Gastroesophageal sphincter (tissue), 3 donors: Measurements from ENCODE around the gene CBLB.

Experiments
- POLR2A ChIP-seq, 2 donors: fragments of 450-650 bp; IDR thresholded peaks; one replicate each; pipeline ENCODE4 v1.6.1; 2017; ENCODE audit warnings: antibody characterized with exemption in 2 of 2, mild to moderate bottlenecking in 2 of 2, moderate library complexity in 1 of 2
- POLR2AphosphoS5 ChIP-seq: sonication (generic); formaldehyde crosslinking; IDR thresholded peaks from one replicate; pipeline ENCODE4 v1.6.1; 2017; ENCODE audit warnings: antibody characterized with exemption
- TF ChIP-seq, protein P1 (sequence below), 4 experiments: fragments of 200-600 bp in 2 of 4; fragments of 450-650 bp in 2 of 4; sonication (generic) in 1 of 4; IDR thresholded peaks; one replicate each; pipeline ENCODE4 v1.5.1; 2017 to 2019; ENCODE audit warnings: antibody characterized with exemption in 4 of 4, mild to moderate bottlenecking in 2 of 4, moderate library complexity in 2 of 4

DNA sequence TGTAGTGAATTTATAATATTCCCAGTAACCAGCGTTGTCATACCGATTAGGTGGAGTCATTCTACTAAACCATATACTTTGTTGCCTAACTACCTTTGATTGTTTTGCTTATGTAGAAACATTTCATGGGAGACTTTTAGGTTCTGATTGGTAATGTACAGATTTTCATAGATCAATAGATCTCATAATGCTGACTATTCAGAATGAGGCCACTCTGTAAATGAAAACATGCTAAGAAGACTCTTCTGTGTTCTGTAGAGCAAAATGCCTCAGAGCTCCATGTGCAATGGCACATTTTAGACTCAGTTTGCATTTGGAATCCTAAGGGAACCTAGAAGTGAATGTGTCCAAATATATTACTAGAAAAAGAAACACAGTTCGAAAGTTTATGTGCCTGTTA is 20.0 kb downstream of the CBLB start:
- TF ChIP-seq, protein P1, sequence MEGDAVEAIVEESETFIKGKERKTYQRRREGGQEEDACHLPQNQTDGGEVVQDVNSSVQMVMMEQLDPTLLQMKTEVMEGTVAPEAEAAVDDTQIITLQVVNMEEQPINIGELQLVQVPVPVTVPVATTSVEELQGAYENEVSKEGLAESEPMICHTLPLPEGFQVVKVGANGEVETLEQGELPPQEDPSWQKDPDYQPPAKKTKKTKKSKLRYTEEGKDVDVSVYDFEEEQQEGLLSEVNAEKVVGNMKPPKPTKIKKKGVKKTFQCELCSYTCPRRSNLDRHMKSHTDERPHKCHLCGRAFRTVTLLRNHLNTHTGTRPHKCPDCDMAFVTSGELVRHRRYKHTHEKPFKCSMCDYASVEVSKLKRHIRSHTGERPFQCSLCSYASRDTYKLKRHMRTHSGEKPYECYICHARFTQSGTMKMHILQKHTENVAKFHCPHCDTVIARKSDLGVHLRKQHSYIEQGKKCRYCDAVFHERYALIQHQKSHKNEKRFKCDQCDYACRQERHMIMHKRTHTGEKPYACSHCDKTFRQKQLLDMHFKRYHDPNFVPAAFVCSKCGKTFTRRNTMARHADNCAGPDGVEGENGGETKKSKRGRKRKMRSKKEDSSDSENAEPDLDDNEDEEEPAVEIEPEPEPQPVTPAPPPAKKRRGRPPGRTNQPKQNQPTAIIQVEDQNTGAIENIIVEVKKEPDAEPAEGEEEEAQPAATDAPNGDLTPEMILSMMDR (IDR thresholded peaks at IDR 0.05): no peak
- TF ChIP-seq POLR2A (IDR thresholded peaks at IDR 0.05): no peak
- no peak for TF ChIP-seq POLR2AphosphoS5
